NCI-H774 (cell line): ENCODE results near the gene ENTREP3.
A peak's percentile ranks its signal among the peaks of the same experiment; 100 is the strongest.
"Not testable (repeated sequence)": the region's sequence is repeated elsewhere in the genome, so short reads cannot be mapped to it uniquely, and the experiment has no call there.

ENCODE experiments used
- DNase-seq: peaks from one replicate; lab custom pipeline; 2025; lab: John Stamatoyannopoulos, UW

The ENTREP3 gene

GRCh38 chr1:155223047-155223446 lies 32.2 kb downstream of the ENTREP3 start:
- no peak for DNase-seq

GRCh38 chr1:155220211-155220965 lies 34.9 kb downstream of the ENTREP3 start:
- DNase-seq: not testable (repeated sequence)

GRCh38 chr1:155219592-155220031 lies 35.7 kb downstream of the ENTREP3 start:
- peak; percentile 67 for DNase-seq

- DNase-seq: peak; percentile 79
Observed at GRCh38 chr1:155218854-155219591, 36.3 kb downstream of the ENTREP3 start.

- not testable (repeated sequence) for DNase-seq
Observed at GRCh38 chr1:155214702-155215101, 40.6 kb downstream of the ENTREP3 start.

- DNase-seq: not testable (repeated sequence)
Observed at GRCh38 chr1:155212051-155212440, 43.2 kb downstream of the ENTREP3 start.

- DNase-seq: not testable (repeated sequence)
Observed at GRCh38 chr1:155211381-155212050, 43.8 kb downstream of the ENTREP3 start.

- no peak for DNase-seq
Observed at GRCh38 chr1:155210314-155211104, 44.8 kb downstream of the ENTREP3 start.

GRCh38 chr1:155209312-155209721 lies 46.0 kb downstream of the ENTREP3 start:
- no peak for DNase-seq

GRCh38 chr1:155208541-155209311 lies 46.6 kb downstream of the ENTREP3 start, which contains the start of gene MTX1:
Gene MTX1, plus strand, starts transcription at chr1:155208695. Its CDS starts 110 bp downstream, at chr1:155208805.
- DNase-seq: peak; percentile 74

GRCh38 chr1:155207806-155208540 lies 47.3 kb downstream of the ENTREP3 start, which contains the start of gene THBS3:
Gene THBS3, minus strand, starts transcription at chr1:155207897. Its CDS starts 21 bp downstream, at chr1:155207876.
- DNase-seq: no peak

GRCh38 chr1:155206891-155207805 lies 48.1 kb downstream of the ENTREP3 start:
- peak; percentile 51 for DNase-seq

GRCh38 chr1:155205969-155206593 lies 49.2 kb downstream of the ENTREP3 start:
- no peak for DNase-seq

- no peak for DNase-seq
Observed at GRCh38 chr1:155205035-155205434, 50.2 kb downstream of the ENTREP3 start.

- no peak for DNase-seq
Observed at GRCh38 chr1:155202731-155203515, 52.4 kb downstream of the ENTREP3 start.

- no peak for DNase-seq
Observed at GRCh38 chr1:155202198-155202597, 53.1 kb downstream of the ENTREP3 start.

GRCh38 chr1:155200920-155201319 lies 54.4 kb downstream of the ENTREP3 start:
- no peak for DNase-seq

- no peak for DNase-seq
Observed at GRCh38 chr1:155199792-155200191, 55.5 kb downstream of the ENTREP3 start.
